Muscle layer of duodenum (tissue), 2 donors: ENCODE measurements around the gene AMPH.

Source experiments
- H3K27ac ChIP-seq: one replicate; pipeline ENCODE4 v1.7.0; 2013; ENCODE audit warnings: mild to moderate bottlenecking, low read length
- H3K27me3 ChIP-seq: one replicate; pipeline ENCODE4 v1.7.0; 2013; ENCODE audit warnings: low read depth, mild to moderate bottlenecking, control low read depth, low read length
- H3K36me3 ChIP-seq, 2 donors: one replicate each; pipeline ENCODE4 v1.7.0; 2013; ENCODE audit warnings: low read length in 2 of 2, control low read depth in 1 of 2, mild to moderate bottlenecking in 1 of 2; ENCODE audit not compliant: insufficient read depth in 2 of 2, control insufficient read depth in 1 of 2
- H3K4me1 ChIP-seq, 2 donors: one replicate each; pipeline ENCODE4 v1.7.0; 2013; ENCODE audit warnings: low read length in 2 of 2, mild to moderate bottlenecking in 2 of 2, control low read depth in 1 of 2, moderate library complexity in 1 of 2; ENCODE audit not compliant: insufficient read depth in 2 of 2, control insufficient read depth in 1 of 2
- H3K4me3 ChIP-seq, 2 donors: one replicate each; pipeline ENCODE4 v1.7.0; 2013; ENCODE audit warnings: low read length in 2 of 2, low read depth in 1 of 2, mild to moderate bottlenecking in 1 of 2
- H3K9me3 ChIP-seq, 2 donors: one replicate each; pipeline ENCODE4 v1.7.0; 2013; ENCODE audit warnings: low read length in 2 of 2, control low read depth in 1 of 2, mild to moderate bottlenecking in 1 of 2; ENCODE audit not compliant: control insufficient read depth in 1 of 2
- donor health status: healthy.

Gene AMPH

GRCh38 chr7:38535073-38535472 lies 96.1 kb downstream of the AMPH start:
- no peaks in the 10 kb centered on the region for H3K27me3 ChIP-seq
- no peak overlapping the region for H3K27ac ChIP-seq
- no peaks in the 10 kb centered on the region for H3K36me3 ChIP-seq
- no peak overlapping the region for H3K4me3 ChIP-seq
- H3K4me1 ChIP-seq, result no peaks in the 10 kb centered on the region
- no peaks in the 10 kb centered on the region for H3K9me3 ChIP-seq

DNA sequence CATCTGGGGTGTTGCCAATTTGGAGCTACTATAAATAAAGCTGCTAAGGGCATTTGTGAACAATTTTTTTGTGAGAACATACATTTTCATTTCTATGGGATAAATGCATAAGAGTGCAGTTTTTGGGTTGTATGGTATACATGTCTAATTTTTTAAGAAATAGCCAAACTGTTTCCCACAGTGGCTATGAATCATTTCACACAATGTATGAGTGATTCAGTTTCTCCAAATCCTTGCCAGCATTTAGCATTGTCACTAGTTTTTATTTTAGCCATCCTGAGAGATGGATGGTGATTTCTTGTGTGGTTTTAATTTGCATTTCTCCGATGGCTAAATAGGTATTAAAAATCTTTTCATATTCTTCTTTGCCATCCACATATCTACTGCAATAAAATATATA lies 105.3 kb downstream of the AMPH start:
- no peaks in the 10 kb centered on the region for H3K4me1 ChIP-seq
- H3K9me3 ChIP-seq, result no peaks in the 10 kb centered on the region
- H3K4me3 ChIP-seq, result no peak overlapping the region
- H3K27ac ChIP-seq, result no peak overlapping the region
- H3K27me3 ChIP-seq, result no peaks in the 10 kb centered on the region
- no peaks in the 10 kb centered on the region for H3K36me3 ChIP-seq

- Histone ChIP-seq H3K36me3 (no peaks in the 10 kb centered on the region), H3K4me1 (no peaks in the 10 kb centered on the region), H3K4me3 (no peak overlapping the region), H3K9me3 (no peaks in the 10 kb centered on the region), H3K27me3 (no peaks in the 10 kb centered on the region), H3K27ac (no peak overlapping the region)
These were observed 106.4 kb downstream of the AMPH start for GRCh38 chr7:38524786-38525185.

- Histone ChIP-seq H3K27me3 (no peaks in the 10 kb centered on the region), H3K4me1 (no peaks in the 10 kb centered on the region), H3K9me3 (peaks cover 0 to 13% of the 10 kb centered on the region in 2 donors), H3K36me3 (no peaks in the 10 kb centered on the region), H3K27ac (no peak overlapping the region), H3K4me3 (no peak overlapping the region)
These were observed 110.4 kb downstream of the AMPH start for GRCh38 chr7:38520741-38521140.

DNA sequence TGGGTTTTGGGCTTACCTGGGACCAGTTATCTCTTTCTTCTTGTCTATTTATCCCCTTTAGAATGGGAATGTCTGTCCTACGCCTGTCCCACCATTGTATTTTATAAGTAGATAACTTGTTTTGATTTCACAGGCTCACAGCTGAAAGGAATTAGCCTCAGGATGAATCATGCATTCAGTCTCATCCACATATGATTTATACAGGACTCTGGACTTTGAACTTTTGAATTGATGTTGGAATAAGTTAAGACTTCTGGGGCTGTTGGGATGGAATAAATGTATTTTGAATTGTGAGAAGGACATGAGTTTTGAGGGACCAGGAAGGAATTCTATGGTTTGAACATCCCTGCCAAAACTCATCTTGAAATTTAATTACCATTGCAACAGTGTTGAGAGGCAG lies 112.6 kb downstream of the AMPH start:
- Histone ChIP-seq H3K27me3 (no peaks in the 10 kb centered on the region), H3K4me3 (no peak overlapping the region), H3K27ac (no peak overlapping the region), H3K36me3 (no peaks in the 10 kb centered on the region), H3K9me3 (peaks cover 0 to 16% of the 10 kb centered on the region in 2 donors), H3K4me1 (no peaks in the 10 kb centered on the region)

DNA sequence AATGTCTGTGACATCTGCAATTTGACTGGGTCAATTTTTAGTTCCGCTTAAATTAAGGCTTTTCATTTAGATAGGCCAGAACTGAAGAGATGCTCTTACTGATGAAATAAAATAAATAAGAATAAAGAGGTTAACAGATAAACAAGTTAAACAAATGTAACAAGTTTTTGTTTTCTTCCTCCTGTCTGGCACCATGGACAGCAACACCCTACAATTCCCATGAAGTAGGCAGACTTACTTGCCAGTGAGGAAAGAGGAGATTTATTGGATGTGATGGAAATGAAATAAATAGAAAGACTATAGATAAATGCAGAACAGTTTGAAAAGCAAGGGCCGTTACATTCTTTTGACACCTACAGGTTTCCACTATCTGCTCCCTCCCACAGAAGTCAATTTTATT lies 118.5 kb downstream of the AMPH start:
- H3K9me3 ChIP-seq, result peaks cover 0 to 16% of the 10 kb centered on the region in 2 donors

DNA sequence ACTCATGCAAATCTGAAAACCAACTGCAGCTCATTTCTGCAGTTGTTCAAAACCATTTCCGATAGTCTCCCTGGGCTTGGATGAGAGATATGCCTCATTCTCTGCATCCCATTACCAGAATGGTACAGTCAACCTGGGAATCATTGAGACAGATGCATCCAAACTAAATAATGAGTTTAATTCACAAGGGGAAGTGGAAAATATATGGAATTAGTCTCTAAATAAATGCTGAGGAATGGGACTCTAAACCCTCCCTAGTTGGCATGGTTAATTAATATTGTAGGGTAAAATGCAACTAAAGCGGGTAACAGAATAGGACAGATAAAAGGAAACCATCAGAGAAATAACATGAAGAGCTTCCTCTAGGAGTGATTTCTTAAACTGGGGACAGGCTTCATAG lies 118.9 kb downstream of the AMPH start:
- Histone ChIP-seq H3K27ac (no peak overlapping the region), H3K27me3 (no peaks in the 10 kb centered on the region), H3K36me3 (no peaks in the 10 kb centered on the region), H3K4me1 (no peaks in the 10 kb centered on the region), H3K9me3 (peaks cover 0 to 15% of the 10 kb centered on the region in 2 donors), H3K4me3 (no peak overlapping the region)

More for the DNA sequence above, 118.5 kb downstream of the AMPH start:
- H3K4me3 ChIP-seq, result no peak overlapping the region
- no peaks in the 10 kb centered on the region for H3K27me3 ChIP-seq
- no peak overlapping the region for H3K27ac ChIP-seq
- H3K36me3 ChIP-seq, result no peaks in the 10 kb centered on the region
- H3K4me1 ChIP-seq, result no peaks in the 10 kb centered on the region

GRCh38 chr7:38507384-38507783 lies 123.8 kb downstream of the AMPH start:
- Histone ChIP-seq H3K4me3 (no peak overlapping the region), H3K27ac (no peak overlapping the region), H3K4me1 (no peaks in the 10 kb centered on the region), H3K27me3 (no peaks in the 10 kb centered on the region), H3K9me3 (no peaks in the 10 kb centered on the region), H3K36me3 (no peaks in the 10 kb centered on the region)

GRCh38 chr7:38506756-38507155 lies 124.4 kb downstream of the AMPH start:
- Histone ChIP-seq H3K36me3 (no peaks in the 10 kb centered on the region), H3K4me1 (no peaks in the 10 kb centered on the region), H3K9me3 (no peaks in the 10 kb centered on the region), H3K27ac (no peak overlapping the region), H3K27me3 (no peaks in the 10 kb centered on the region), H3K4me3 (no peak overlapping the region)

- Histone ChIP-seq H3K27me3 (no peaks in the 10 kb centered on the region), H3K36me3 (no peaks in the 10 kb centered on the region), H3K4me3 (no peak overlapping the region), H3K9me3 (no peaks in the 10 kb centered on the region), H3K4me1 (no peaks in the 10 kb centered on the region), H3K27ac (no peak overlapping the region)
These were observed 125.2 kb downstream of the AMPH start for GRCh38 chr7:38506004-38506403.

- H3K9me3 ChIP-seq, result no peaks in the 10 kb centered on the region
- no peaks in the 10 kb centered on the region for H3K36me3 ChIP-seq
- H3K4me1 ChIP-seq, result no peaks in the 10 kb centered on the region
- H3K27me3 ChIP-seq, result no peaks in the 10 kb centered on the region
- H3K4me3 ChIP-seq, result no peak overlapping the region
- no peak overlapping the region for H3K27ac ChIP-seq
These were observed 126.5 kb downstream of the AMPH start for GRCh38 chr7:38504684-38505083.

- H3K27ac ChIP-seq, result no peak overlapping the region
- no peaks in the 10 kb centered on the region for H3K27me3 ChIP-seq
- H3K9me3 ChIP-seq, result no peaks in the 10 kb centered on the region
- H3K4me3 ChIP-seq, result no peak overlapping the region
- no peaks in the 10 kb centered on the region for H3K36me3 ChIP-seq
- no peaks in the 10 kb centered on the region for H3K4me1 ChIP-seq
These were observed 128.3 kb downstream of the AMPH start for GRCh38 chr7:38502848-38503247.
